HUES48 (cell line): ENCODE data around the gene SIDT2.
"Not testable (repeated sequence)": the region's sequence is repeated elsewhere in the genome, so short reads cannot be mapped to it uniquely, and the experiment has no call there.

ENCODE experiments used
- H3K27ac ChIP-seq: one replicate; pipeline ENCODE4 v1.7.0; 2013; ENCODE audit warnings: low read depth, low read length, inconsistent platforms
- H3K27me3 ChIP-seq: 2 replicates; pipeline ENCODE4 v1.6.1; 2013; ENCODE audit warnings: mild to moderate bottlenecking, low read length; ENCODE audit not compliant: control insufficient read depth, insufficient read depth
- H3K36me3 ChIP-seq: 2 replicates; pipeline ENCODE4 v1.6.1; 2013; ENCODE audit warnings: low read length; ENCODE audit not compliant: control insufficient read depth, insufficient read depth
- H3K4me1 ChIP-seq: 2 replicates; pipeline ENCODE4 v1.6.1; 2013; ENCODE audit warnings: mild to moderate bottlenecking, low read length; ENCODE audit not compliant: control insufficient read depth, insufficient read depth
- H3K4me3 ChIP-seq: 2 replicates; pipeline ENCODE4 v1.5.1; 2013; ENCODE audit warnings: mild to moderate bottlenecking, low read depth, low read length
- H3K9ac ChIP-seq: 2 replicates; pipeline ENCODE4 v1.6.1; 2013; ENCODE audit warnings: mild to moderate bottlenecking, low read depth, low read length, moderate library complexity
- H3K9me3 ChIP-seq: 2 replicates; pipeline ENCODE4 v1.6.1; 2013; ENCODE audit warnings: low read length; ENCODE audit not compliant: control insufficient read depth, insufficient read depth

Gene SIDT2

DNA sequence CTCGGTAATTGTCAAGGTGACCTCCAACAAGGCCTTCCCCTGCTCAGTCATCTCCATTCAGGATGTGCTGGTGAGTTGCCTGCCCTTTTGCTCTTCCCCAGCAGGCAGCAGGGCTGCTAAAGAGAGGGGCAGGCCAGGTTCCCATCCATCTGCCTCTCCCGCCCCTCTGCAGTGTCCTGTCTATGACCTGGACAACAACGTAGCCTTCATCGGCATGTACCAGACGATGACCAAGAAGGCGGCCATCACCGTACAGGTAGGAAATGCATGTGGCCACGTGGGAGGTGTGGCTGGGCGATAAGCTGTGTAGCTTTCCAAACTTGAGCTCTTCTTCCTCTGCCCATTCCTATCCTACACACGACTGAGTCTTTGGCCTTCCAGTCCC is 4.0 kb downstream of the SIDT2 start:
- Histone ChIP-seq H3K27ac (no peak overlapping the region), H3K9me3 (no peaks in the 10 kb centered on the region), H3K4me3 (no peak overlapping the region), H3K36me3 (peaks cover 12% of the 10 kb centered on the region), H3K9ac (no peak overlapping the region), H3K27me3 (peaks cover 9% of the 10 kb centered on the region; the same call in 1 of the 2 replicates), H3K4me1 (peaks cover 19% of the 10 kb centered on the region)

DNA sequence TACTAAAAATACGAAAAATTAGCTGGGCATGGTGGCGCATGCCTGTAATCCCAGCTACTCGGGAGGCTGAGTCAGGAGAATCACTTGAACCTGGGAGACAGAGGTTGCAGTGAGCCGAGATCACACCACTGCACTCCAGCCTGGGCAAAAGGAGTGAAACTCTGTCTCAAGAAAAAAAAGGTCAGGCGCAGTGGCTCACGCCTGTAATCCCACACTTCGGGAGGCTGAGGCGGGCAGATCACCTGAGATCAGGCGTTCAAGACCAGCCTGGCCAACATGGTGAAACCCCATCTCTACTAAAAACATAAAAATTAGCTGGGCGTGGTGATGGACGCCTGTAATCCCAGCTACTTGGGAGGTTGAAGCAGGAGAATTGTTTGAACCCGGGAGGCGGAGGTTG is 4.6 kb downstream of the SIDT2 start:
- H3K27ac ChIP-seq, H3K4me3 ChIP-seq, H3K27me3 ChIP-seq, H3K9me3 ChIP-seq, H3K9ac ChIP-seq: not testable (repeated sequence)
- peaks cover 15% of the 10 kb centered on the region for H3K4me1 ChIP-seq
- peaks cover 12% of the 10 kb centered on the region for H3K36me3 ChIP-seq

DNA sequence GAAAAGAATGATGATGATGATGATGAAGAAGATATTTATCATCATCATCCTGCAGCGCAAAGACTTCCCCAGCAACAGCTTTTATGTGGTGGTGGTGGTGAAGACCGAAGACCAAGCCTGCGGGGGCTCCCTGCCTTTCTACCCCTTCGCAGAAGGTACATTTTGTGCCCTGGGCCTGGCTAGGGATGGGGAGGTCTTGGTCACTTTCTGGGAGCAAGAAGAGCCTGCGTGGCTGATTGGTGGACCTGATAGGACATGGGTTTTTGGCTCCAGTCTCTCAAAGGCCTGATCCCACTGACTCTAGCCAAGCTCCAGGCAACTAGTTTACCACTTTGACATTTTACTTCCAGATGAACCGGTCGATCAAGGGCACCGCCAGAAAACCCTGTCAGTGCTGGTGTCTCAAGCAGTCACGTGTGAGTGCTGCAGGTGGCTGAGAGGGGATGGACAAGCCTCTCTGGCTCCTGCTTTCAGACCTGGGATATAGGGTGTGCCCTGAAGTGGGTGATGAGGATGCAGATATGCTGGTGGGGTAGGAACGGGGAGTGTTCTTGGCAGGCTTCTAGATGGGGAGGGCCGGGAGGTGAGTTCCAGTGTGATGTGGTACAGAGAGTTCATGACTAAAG is 5.3 kb downstream of the SIDT2 start:
- Histone ChIP-seq H3K27me3 (peaks cover 9% of the 10 kb centered on the region; the same call in 1 of the 2 replicates), H3K27ac (no peak overlapping the region), H3K9me3 (no peaks in the 10 kb centered on the region), H3K4me3 (no peak overlapping the region), H3K9ac (no peak overlapping the region), H3K4me1 (peaks cover 13% of the 10 kb centered on the region), H3K36me3 (peaks cover 16% of the 10 kb centered on the region)

DNA sequence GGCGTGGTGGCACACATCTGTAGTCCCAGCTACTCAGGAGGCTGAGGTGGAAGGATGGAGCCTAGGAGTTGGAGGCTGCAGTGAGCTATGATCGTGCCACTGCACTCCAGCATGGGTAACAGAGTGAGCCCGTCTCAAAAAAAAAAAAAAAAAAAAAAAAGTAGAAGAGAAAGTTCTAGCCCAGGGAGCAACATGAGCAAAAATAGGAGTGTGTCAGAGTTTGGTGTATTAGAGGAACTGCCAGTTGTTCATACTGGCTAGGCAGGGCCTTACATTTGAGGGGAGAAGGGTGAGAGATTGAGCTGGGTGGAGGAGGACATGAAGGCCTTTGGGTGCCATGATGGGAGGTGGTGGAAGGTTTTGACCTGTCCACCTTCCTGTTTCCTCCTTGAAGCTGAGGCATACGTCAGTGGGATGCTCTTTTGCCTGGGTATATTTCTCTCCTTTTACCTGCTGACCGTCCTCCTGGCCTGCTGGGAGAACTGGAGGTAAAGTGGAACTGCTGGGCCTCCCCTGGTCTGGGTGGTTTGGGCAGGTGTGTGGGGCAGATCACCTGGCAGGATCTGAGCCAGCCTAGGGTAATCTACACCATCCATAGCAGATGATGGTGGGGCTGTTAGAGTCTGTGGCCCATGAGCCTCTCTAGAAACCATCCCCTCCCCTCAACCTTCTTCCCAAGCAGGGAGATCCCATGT is 7.3 kb downstream of the SIDT2 start:
- Histone ChIP-seq H3K9me3 (no peaks in the 10 kb centered on the region), H3K27ac (no peak overlapping the region), H3K27me3 (no peaks in the 10 kb centered on the region), H3K9ac (no peak overlapping the region), H3K4me3 (no peak overlapping the region), H3K36me3 (peaks cover 27% of the 10 kb centered on the region), H3K4me1 (peaks cover 2% of the 10 kb centered on the region)

DNA sequence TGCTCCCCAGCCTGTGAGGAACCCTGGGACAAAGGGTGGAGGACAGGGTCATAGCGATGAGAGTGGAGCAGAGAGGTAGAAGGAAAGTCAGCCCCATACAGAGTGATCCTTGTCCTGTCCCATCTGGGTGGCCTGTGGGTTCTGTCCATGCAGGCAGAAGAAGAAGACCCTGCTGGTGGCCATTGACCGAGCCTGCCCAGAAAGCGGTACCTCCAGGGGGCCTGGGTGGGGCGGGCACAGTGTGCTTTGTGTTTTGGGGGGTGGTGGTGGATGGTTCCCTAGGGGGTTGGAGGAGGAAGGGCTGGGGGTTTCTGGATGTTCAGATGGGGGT is 7.9 kb downstream of the SIDT2 start:
- Histone ChIP-seq H3K4me3 (no peak overlapping the region), H3K27me3 (no peaks in the 10 kb centered on the region), H3K27ac (no peak overlapping the region), H3K9ac (no peak overlapping the region), H3K36me3 (peaks cover 27% of the 10 kb centered on the region), H3K9me3 (no peaks in the 10 kb centered on the region), H3K4me1 (no peaks in the 10 kb centered on the region)

DNA sequence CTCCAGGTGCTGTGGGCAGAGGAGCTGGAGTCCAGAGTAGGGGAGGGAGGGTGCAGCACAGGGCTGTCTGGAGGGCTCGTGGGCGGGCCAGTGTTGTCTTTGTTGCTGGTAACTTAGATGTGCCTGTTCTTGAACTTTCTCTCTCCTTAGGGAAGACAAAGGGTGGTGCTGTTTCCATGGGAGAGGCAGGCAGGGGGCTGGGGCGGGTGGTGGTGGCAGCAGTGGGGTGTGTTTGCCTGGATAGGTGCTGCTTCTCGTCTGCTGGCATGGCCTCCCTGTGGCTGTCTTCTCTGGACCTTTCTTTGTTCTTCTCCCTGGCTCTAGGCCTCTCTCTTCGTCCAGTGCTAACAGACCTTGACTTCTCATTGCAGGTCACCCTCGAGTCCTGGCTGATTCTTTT is 8.5 kb downstream of the SIDT2 start:
- Histone ChIP-seq H3K27ac (no peak overlapping the region), H3K9ac (no peak overlapping the region), H3K36me3 (peaks cover 27% of the 10 kb centered on the region), H3K9me3 (no peaks in the 10 kb centered on the region), H3K4me3 (no peak overlapping the region), H3K27me3 (no peaks in the 10 kb centered on the region), H3K4me1 (no peaks in the 10 kb centered on the region)

DNA sequence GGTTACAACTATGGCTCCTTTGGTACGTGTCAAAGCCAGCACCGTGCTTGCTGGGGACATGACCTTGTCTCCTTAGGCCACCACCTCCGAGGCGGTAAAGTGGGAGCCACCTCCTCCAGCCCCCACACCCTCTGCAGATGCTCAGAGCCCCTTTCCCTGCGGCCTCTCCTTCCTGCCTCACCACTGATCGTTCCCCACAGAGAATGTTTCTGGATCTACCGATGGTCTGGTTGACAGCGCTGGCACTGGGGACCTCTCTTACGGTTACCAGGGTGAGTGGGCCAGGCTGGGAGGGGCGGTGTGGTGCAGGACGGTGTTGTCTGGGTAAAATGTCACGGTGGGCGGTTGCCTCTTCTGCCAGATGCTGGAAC is 8.9 kb downstream of the SIDT2 start:
- Histone ChIP-seq H3K9me3 (no peaks in the 10 kb centered on the region), H3K9ac (no peak overlapping the region), H3K36me3 (peaks cover 26% of the 10 kb centered on the region), H3K4me3 (no peak overlapping the region), H3K27ac (no peak overlapping the region), H3K4me1 (no peaks in the 10 kb centered on the region), H3K27me3 (no peaks in the 10 kb centered on the region)

DNA sequence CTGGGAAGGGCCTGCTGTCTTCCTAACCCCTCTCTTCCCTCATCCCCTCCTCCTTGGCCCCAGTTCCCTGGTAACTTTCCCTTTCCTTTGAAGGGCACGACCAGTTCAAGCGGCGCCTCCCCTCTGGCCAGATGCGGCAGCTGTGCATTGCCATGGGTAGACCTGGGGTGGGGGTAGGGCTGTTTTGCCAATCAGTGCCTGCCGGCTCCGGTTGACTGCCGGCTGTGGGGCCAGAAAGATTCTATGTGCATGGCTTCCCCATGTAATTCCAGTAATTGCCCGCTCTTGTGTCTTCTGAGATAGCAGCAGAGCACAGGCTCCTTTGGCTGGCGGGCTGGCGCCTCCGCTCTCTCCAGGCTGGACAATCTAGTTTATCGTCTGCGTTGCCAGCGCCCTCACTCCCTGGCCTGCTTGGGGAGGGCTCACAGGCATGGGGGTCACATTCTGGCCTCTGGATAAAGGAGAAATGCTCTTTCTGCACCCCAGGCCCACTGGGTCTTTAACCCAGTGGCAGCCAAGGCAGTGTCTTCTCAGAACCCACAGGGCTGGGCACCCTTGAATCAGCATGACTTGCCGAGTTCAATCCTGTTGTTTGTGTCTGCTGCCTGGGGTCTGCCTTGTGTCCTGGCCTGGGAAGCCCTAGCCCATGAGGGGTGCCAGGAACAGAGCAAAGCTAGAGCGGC is 9.4 kb downstream of the SIDT2 start:
- no peak overlapping the region for H3K9ac ChIP-seq
- no peaks in the 10 kb centered on the region for H3K9me3 ChIP-seq
- H3K4me1 ChIP-seq, result no peaks in the 10 kb centered on the region
- H3K27me3 ChIP-seq, result no peaks in the 10 kb centered on the region
- H3K4me3 ChIP-seq, result no peak overlapping the region
- H3K27ac ChIP-seq, result no peak overlapping the region
- H3K36me3 ChIP-seq, result peaks cover 24% of the 10 kb centered on the region

DNA sequence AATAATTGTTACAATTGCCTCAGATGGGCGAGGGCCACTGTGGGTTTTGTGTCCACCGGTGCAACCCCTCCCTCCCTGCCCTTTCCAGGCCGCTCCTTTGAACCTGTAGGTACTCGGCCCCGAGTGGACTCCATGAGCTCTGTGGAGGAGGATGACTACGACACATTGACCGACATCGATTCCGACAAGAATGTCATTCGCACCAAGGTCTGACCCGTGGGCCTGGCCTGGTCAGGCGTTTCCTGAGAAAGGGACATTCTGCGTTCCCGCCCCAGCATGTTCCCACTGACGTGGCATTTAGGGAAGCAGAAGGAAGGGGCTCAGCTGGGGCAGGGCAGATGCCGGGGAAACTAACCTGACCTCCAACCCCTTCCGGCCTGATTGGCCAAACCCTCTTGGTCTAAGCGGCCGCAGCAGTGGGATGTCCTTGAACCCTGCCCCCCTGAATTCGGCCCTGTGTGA is 10.1 kb downstream of the SIDT2 start:
- Histone ChIP-seq H3K4me1 (no peaks in the 10 kb centered on the region), H3K9ac (no peak overlapping the region), H3K36me3 (peaks cover 26% of the 10 kb centered on the region), H3K9me3 (no peaks in the 10 kb centered on the region), H3K27me3 (no peaks in the 10 kb centered on the region), H3K4me3 (no peak overlapping the region), H3K27ac (no peak overlapping the region)

DNA sequence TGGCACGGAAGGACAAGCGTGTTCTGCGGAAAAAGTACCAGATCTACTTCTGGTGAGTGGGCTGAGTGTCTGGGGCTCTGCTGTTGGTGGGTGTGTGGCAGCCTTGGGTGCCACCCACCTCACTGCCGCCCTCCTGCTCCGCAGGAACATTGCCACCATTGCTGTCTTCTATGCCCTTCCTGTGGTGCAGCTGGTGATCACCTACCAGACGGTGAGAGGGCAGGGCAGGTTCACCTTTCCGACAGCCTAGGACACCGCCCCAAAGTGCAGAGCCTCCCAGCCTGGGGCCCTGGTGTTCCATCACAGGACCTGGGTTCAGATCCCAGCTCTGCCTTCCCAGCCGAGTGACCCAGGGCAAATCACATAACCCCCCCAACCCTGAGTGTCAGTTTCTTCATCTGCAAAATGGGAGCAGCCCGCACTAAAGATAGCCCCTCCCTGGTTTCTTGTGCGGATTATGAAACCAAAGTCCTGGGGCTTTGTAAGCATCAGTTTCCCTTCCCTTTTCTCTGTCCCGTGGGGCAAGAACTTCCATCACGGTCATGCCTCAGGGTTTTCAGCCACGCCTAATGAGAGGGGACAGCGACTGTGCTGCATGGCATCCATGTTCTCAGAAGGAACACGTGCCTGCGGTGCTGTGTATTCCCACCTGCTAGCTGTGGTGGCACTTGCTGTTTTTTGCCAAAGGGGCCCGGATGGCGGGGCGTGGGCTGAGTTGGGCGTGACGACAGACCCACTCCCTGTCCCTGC is 10.8 kb downstream of the SIDT2 start:
- Histone ChIP-seq H3K27ac (no peak overlapping the region), H3K4me1 (no peaks in the 10 kb centered on the region), H3K9ac (no peak overlapping the region)

More for the DNA sequence above, 10.8 kb downstream of the SIDT2 start:
- no peaks in the 10 kb centered on the region for H3K27me3 ChIP-seq
- H3K4me3 ChIP-seq, result no peak overlapping the region
- H3K36me3 ChIP-seq, result peaks cover 22% of the 10 kb centered on the region
- H3K9me3 ChIP-seq, result no peaks in the 10 kb centered on the region
